T-helper 2 cell treated with Interferon-gamma antibody and Interleukin-4, amounts not matched to agents 5 μg/mL and 100 μg/mL, for 36 hours (primary cell): ENCODE results near the gene MFF.

Source experiments
- DNase-seq: peaks from one replicate; pipeline ENCODE4 v3.0.0; 2021; ENCODE audit warnings: low spot score
- H3K27ac Mint-ChIP-seq: one replicate; pipeline ENCODE4 v1.8.0; 2021; ENCODE audit warnings: mild to moderate bottlenecking, mixed read lengths
- H3K27me3 Mint-ChIP-seq: one replicate; pipeline ENCODE4 v1.8.0; 2021; ENCODE audit warnings: low read depth, mixed read lengths
- H3K36me3 Mint-ChIP-seq: one replicate; pipeline ENCODE4 v1.8.0; 2021; ENCODE audit warnings: low read depth, mixed read lengths
- H3K4me1 Mint-ChIP-seq: one replicate; pipeline ENCODE4 v1.8.0; 2021; ENCODE audit warnings: low read depth, mixed read lengths
- H3K4me3 Mint-ChIP-seq: one replicate; pipeline ENCODE4 v1.8.0; 2022; ENCODE audit warnings: mild to moderate bottlenecking, moderate library complexity, mixed read lengths
- H3K9me3 Mint-ChIP-seq: one replicate; pipeline ENCODE4 v1.8.0; 2021; ENCODE audit warnings: mixed read lengths

MFF gene

GRCh38 chr2:227395556-227395955, 70.5 kb downstream of the MFF start:
- H3K27ac Mint-ChIP-seq: no peak overlapping the region
- no peaks in the 10 kb centered on the region for H3K27me3 Mint-ChIP-seq
- peaks cover 3% of the 10 kb centered on the region for H3K4me1 Mint-ChIP-seq
- H3K36me3 Mint-ChIP-seq: no peaks in the 10 kb centered on the region
- H3K4me3 Mint-ChIP-seq: no peak overlapping the region
- H3K9me3 Mint-ChIP-seq: no peaks in the 10 kb centered on the region
- DNase-seq: no peak

- Mint-ChIP-seq H3K4me1 (peaks cover 3% of the 10 kb centered on the region), H3K27ac (no peak overlapping the region), H3K36me3 (no peaks in the 10 kb centered on the region), H3K9me3 (no peaks in the 10 kb centered on the region), H3K27me3 (no peaks in the 10 kb centered on the region), H3K4me3 (no peak overlapping the region)
- no peak for DNase-seq
Measured at GRCh38 chr2:227397562-227397961, 72.5 kb downstream of the MFF start.

DNA sequence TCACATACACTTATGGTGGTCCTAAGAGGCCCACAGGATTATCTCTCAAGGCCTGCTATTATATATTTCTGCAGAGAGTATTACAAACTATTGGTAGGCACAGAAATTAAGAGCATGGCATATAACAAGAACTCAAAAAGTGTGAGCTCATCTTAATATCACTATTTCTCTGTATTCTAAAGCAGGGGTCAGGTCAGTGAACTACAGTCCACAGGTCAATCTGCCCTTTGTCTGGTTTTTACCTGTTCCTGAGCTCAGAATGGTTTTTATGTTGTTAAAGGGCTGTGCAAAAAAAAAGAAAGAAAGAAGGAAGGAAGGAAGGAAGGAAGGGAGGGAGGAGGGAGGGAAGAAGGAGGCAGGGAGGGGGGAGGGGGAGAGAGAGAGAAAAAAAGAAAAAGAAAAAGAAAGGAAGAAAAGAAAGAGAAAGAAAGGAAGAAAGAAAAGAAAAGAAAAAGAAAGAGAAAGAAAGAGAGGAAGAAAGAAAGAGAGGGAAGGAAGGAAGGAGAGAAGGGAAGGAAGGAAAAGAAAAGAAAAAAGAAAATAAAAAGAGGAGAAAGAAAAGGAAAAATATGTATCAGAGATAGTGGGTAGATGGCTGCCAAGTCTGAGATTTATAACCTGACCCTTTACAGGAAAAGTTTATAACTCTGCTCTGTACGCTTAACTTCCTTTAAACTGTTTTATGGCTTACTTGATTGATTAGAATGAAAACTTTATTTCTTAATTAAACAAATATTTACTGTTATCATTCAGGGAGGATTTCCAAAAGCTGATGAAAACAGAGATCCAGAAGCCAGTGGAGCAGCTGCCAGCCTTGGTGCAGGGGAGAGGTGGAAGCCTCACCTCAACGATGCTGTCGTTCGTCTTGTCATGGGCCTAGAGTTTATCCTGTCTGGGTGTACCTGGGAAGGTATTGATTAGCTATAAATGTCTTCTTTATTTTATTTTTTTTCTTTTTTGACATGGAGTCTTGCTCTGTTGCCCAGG, 73.9 kb downstream of the MFF start:
- Mint-ChIP-seq H3K36me3 (no peaks in the 10 kb centered on the region), H3K27ac (peak overlapping the region; percentile 23), H3K27me3 (no peaks in the 10 kb centered on the region), H3K4me3 (no peak overlapping the region), H3K9me3 (no peaks in the 10 kb centered on the region), H3K4me1 (peaks cover 3% of the 10 kb centered on the region)
- DNase-seq: no peak

DNA sequence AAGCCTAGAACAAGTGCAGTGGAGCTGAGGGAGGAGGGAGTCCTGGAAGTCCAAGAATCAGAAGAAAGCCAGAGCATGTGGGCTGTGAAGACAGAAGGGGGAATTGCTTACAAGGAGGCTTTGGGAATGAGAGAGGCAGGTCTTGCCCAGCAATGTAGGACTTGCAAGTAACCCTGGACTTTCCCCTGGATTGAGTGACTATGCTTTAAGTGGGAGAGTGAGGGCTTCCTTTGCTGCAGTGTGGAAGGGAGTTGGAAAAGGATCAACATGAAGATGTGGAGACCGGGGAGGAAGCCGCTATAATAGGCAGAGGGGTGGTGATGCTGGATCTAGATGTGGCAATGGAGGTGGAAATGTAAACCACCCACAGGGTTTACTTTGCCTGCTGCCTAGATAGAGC, 76.5 kb downstream of the MFF start:
- H3K4me3 Mint-ChIP-seq: no peak overlapping the region
- H3K36me3 Mint-ChIP-seq: no peaks in the 10 kb centered on the region
- no peak for DNase-seq
- H3K27me3 Mint-ChIP-seq: no peaks in the 10 kb centered on the region
- no peaks in the 10 kb centered on the region for H3K9me3 Mint-ChIP-seq
- peaks cover 7% of the 10 kb centered on the region for H3K4me1 Mint-ChIP-seq
- H3K27ac Mint-ChIP-seq: no peak overlapping the region

DNA sequence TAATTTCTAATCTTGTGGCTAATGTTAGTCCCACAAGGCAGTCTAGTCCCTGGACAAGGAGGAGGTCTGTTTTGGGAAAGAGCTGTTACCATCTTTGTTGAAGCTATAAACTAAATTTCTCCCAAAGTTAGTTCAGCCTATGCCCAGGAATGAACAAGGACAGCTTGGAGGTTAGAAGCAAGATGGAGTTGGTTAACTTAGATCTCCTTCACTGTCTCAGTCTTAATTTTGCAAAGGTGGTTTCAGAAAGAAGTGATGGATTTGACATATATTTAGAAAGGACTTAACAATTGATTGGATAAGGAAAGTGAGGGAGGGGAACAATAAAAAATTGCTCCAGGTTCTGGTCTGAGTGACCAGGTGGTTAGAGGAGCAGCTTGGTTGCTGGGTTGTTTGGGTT, 77.3 kb downstream of the MFF start:
- Mint-ChIP-seq H3K27ac (no peak overlapping the region), H3K4me1 (peaks cover 7% of the 10 kb centered on the region), H3K4me3 (no peak overlapping the region)

DNA sequence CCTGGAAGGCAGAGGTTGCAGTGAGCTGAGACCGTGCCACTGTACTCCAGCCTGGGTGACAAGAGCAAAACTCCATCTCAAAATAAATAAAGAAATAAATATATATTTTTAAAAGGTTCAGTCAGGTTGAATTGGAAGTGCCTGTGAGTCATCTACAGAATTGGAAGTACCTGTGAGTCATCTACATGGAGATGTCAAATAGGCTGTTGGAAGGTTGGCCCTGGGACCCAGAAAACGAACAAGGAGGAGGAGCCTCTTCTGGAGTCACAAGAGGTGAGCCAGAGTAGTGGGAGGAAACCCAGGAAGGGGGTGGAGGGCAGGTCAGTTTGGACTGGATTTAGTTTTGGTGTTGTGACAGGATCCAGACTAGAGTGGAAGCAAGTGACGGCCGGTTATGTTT, 77.9 kb downstream of the MFF start:
- no peak for DNase-seq
- Mint-ChIP-seq H3K36me3 (no peaks in the 10 kb centered on the region), H3K4me1 (peaks cover 4% of the 10 kb centered on the region), H3K9me3 (no peaks in the 10 kb centered on the region), H3K27me3 (no peaks in the 10 kb centered on the region), H3K4me3 (no peak overlapping the region), H3K27ac (no peak overlapping the region)

More for the DNA sequence above, 77.3 kb downstream of the MFF start:
- H3K36me3 Mint-ChIP-seq: no peaks in the 10 kb centered on the region
- H3K27me3 Mint-ChIP-seq: no peaks in the 10 kb centered on the region
- H3K9me3 Mint-ChIP-seq: no peaks in the 10 kb centered on the region
- DNase-seq: no peak

DNA sequence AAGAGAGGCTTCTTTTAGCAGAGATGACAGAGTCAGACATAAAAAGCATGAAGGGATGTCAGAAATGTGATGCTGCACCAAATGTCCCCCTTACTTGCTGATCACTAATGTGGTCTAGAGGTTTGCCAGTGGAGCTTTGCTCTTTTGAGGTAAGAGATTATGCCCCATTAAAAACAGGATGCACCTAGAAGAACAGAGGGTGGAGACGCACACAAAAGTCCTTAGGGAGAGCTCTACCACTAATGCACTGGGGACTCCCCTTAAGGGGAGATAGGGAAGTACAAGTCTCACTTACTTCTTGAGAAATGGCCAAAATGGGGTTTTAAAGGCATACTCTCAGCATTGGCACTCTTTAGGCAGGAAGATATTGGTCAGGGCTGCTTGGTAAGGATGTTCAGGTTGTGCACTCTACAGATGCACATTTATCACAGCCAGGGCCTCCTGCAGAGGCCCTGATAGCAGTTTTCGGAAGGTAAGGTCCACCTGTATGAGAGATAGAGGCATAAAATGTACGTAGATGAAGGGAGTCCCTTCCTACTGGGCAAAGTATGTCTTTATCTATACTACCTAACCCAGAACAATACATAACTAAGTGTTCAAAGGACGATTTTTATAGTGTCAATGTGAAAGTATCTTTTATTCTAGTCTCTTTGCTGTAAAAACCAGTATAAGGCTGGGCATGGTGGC, 79.7 kb downstream of the MFF start:
- Mint-ChIP-seq H3K27me3 (no peaks in the 10 kb centered on the region), H3K36me3 (no peaks in the 10 kb centered on the region), H3K4me3 (no peak overlapping the region), H3K4me1 (peaks cover 4% of the 10 kb centered on the region), H3K9me3 (no peaks in the 10 kb centered on the region), H3K27ac (no peak overlapping the region)
- no peak for DNase-seq

- DNase-seq: no peak
- peaks cover 9% of the 10 kb centered on the region for H3K4me1 Mint-ChIP-seq
Measured at GRCh38 chr2:227406177-227407031, 81.4 kb downstream of the MFF start.

More at GRCh38 chr2:227406177-227407031, 81.4 kb downstream of the MFF start:
- Mint-ChIP-seq H3K9me3 (no peaks in the 10 kb centered on the region), H3K27me3 (no peaks in the 10 kb centered on the region), H3K4me3 (no peak overlapping the region), H3K27ac (no peak overlapping the region), H3K36me3 (no peaks in the 10 kb centered on the region)
